ENCODE measurements around the gene FAM83E. TPM values are rescaled to one million over a fixed set of nuclear protein-coding genes. Genes with fewer than 3 reads are reported as not detected.
"Not testable (repeated sequence)": the region's sequence is repeated elsewhere in the genome, so short reads cannot be mapped to it uniquely, and the experiment has no call there.

FAM83E gene
- total RNA-seq, 1 donor from 2014 or later, result not detected

- DNase-seq (ENCODE audit: low spot score), result no peak
- intact Hi-C loops (cut with DNase I), result no loop called here
Observed at GRCh38 chr19:48595833-48596232, 19.0 kb downstream of the FAM83E start.

- intact Hi-C loops (cut with DNase I), result no loop called here
- no peak for DNase-seq (ENCODE audit: low spot score)
Observed at GRCh38 chr19:48595171-48595570, 19.7 kb downstream of the FAM83E start.

GRCh38 chr19:48591021-48591420 is 23.9 kb downstream of the FAM83E start:
- no peak for DNase-seq (ENCODE audit: low spot score)
- intact Hi-C loops (cut with DNase I), result no loop called here

DNA sequence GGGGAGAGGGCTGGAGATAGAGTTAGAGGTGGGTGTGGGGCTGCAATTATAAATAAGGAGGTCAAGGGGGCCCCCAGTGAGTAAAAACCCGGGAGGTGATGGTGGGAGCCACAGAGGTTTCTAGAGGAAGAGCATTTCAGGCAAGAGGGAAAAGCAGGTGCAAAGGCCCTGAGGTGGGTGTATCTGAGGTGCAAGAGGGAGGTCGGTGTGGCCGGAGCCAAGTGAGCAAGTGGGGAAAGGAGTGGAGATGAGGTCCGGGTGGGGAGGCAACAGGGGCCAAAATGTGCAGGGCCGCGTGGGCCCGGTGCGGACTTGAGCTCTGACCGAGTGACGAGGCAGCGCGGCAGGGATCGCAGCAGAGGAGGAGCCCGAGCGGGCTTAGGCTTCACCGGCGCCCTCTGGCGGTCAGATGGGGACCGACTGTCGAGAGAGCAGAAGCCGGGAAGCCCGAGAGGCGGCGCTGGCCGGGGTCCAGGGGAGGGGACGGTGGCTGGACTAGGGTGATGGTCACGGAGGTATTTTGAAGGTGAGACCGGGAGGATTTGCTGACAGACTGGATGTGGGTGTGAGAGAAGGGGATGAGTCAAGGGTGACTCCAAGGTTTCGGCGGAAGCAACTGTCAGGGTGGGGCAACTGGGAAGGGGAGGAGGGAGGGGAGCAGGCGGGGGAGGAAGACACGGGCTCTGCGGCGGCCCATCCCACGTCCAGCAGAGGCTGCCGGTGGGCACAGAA is 26.0 kb downstream of the FAM83E start:
- intact Hi-C loops (cut with DNase I), result loop anchor here (5.0 kb wide), 4 partner anchors 82 to 322 kb away; partner anchors contain the start of gene GRWD1
- DNase-seq (ENCODE audit: low spot score), result peak; percentile 96

DNA sequence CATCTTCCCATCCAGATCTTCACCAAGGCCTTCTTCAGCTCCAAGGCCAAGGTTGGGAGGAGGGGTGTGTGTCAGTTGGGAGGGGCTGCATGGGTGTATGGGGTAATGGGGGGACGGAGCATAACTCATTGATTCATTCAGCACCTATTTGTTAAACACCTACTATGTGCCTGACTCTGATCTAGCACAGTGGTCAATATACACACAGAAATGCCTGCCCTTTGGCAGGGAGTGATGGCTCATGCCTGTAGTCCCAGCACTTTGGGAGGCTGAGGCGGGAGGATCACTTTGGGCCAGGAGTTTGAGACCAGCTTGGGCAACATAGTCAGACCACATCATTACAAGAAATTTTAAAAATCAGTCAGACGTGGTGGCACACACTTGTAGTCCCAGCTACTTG is 27.5 kb downstream of the FAM83E start:
- intact Hi-C loops (cut with DNase I), result loop anchor here (5.0 kb wide), 4 partner anchors 80 to 320 kb away; partner anchors contain the start of gene GRWD1
- no peak for DNase-seq (ENCODE audit: low spot score)

- intact Hi-C loops (cut with DNase I), result no loop called here
- no peak for DNase-seq (ENCODE audit: low spot score)
Observed at GRCh38 chr19:48582168-48582567, 32.7 kb downstream of the FAM83E start.

DNA sequence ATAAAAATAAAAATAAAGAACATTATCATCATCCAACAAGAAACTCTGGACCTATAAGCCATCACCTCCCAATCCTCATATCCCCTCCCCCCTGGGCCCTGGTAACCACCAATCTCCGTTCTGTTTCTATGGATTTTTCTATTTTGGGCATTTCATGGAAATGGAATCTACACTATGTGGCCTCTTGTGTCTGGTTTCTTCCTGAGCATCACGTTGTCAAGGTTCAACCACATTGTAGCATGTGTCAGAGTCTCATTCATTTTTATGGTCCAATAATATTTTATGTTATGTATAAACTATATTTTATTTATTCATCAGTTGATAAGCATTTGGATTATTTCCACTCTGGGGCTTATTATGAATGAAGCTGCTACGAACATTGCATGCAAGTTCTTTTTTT is 36.0 kb downstream of the FAM83E start:
- no peak for DNase-seq (ENCODE audit: low spot score)
- intact Hi-C loops (cut with DNase I), result no loop called here

GRCh38 chr19:48577908-48578307 is 37.0 kb downstream of the FAM83E start:
- intact Hi-C loops (cut with DNase I); DNase-seq (ENCODE audit: low spot score): not testable (repeated sequence)

GRCh38 chr19:48575931-48576622 is 38.8 kb downstream of the FAM83E start:
- intact Hi-C loops (cut with DNase I), result no loop called here
- DNase-seq (ENCODE audit: low spot score), result no peak

- DNase-seq (ENCODE audit: low spot score), result no peak
- intact Hi-C loops (cut with DNase I), result no loop called here
Observed at GRCh38 chr19:48573163-48573505, 41.7 kb downstream of the FAM83E start.

GRCh38 chr19:48571378-48572162 is 43.3 kb downstream of the FAM83E start:
- intact Hi-C loops (cut with DNase I), result no loop called here
- no peak for DNase-seq (ENCODE audit: low spot score)

DNA sequence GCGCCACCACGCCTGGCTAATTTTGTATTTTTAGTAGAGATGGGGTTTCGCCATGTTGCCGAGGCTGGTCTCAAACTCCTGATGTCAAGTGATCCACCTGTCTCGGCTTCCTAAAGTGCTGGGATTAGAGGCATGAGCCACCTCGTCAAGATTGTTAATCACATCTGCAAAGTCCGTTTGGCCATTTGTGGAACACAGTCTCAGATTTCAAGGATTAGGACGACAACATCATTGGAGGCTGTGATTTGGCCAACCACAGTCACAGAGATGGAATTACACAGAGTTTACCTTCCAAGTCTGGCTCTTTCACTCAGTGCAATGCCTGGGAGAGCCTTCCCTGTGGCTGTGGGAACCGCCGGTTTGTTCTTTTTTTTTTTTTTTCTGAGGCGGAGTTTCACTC is 45.1 kb downstream of the FAM83E start:
- no peak for DNase-seq (ENCODE audit: low spot score)
- intact Hi-C loops (cut with DNase I), result no loop called here

DNA sequence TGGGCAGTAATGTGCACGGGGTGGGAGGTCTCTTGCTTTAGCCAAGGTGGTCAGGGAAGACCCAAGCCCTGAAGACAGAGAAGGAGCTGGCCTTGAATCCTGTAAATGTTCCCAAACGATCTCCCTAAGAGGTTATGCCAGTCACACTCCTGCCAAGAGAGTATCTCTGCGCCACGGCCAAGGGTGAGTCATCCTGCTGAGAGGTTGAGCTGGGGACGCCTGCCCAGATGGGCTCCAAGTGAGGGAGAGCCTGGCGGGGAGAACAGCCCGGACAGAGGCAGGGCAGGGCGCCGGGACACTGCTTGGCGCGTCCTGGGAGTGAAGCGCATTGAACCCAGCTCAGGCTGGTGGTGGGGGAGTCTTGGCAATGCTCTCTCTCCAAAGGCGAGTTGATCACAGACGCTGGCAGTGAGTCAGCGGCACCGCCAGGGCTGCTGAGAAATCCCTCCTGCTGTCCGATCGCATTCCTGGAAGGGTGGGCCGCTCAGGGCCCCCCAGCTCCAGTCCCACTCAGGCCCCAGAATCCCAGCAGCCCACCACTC is 46.5 kb downstream of the FAM83E start:
- intact Hi-C loops (cut with DNase I), result no loop called here
- peak; percentile 90 for DNase-seq (ENCODE audit: low spot score)

- no peak for DNase-seq (ENCODE audit: low spot score)
- intact Hi-C loops (cut with DNase I), result no loop called here
Observed at GRCh38 chr19:48565090-48565489, 49.8 kb downstream of the FAM83E start.

Other genes with a start within 250 kb of the FAM83E start
- gene KDELR1, start 223.5 kb downstream of the FAM83E start, total RNA-seq, result 70.1 TPM
- gene GRIN2D, start 221.4 kb downstream of the FAM83E start, total RNA-seq, result 0.70 TPM
- 17.5 TPM for gene GRWD1, start 169.1 kb downstream of the FAM83E start, total RNA-seq
- gene KCNJ14, start 159.5 kb downstream of the FAM83E start, total RNA-seq, result 0.32 TPM
- gene CYTH2, start 145.7 kb downstream of the FAM83E start, total RNA-seq, result 46.4 TPM
- gene LMTK3, start 103.2 kb downstream of the FAM83E start, total RNA-seq, result 3.0 TPM
- 0.19 TPM for gene SULT2B1, start 62.9 kb downstream of the FAM83E start, total RNA-seq
- not detected for gene SPACA4, start 8.3 kb downstream of the FAM83E start, total RNA-seq
- 437 TPM for gene RPL18, start 4.1 kb upstream of the FAM83E start, total RNA-seq
- gene SPHK2, start 4.4 kb upstream of the FAM83E start, total RNA-seq, result 8.5 TPM
- gene DBP, start 22.3 kb upstream of the FAM83E start, total RNA-seq, result 4.4 TPM
- gene CA11, start 31.1 kb upstream of the FAM83E start, total RNA-seq, result 6.5 TPM
- gene NTN5, start 57.9 kb upstream of the FAM83E start, total RNA-seq, result not detected
- gene FUT2, start 80.9 kb upstream of the FAM83E start, total RNA-seq, result not detected
- 3.2 TPM for gene MAMSTR, start 104.6 kb upstream of the FAM83E start, total RNA-seq
- 13.6 TPM for gene RASIP1, start 125.5 kb upstream of the FAM83E start, total RNA-seq
- 0.83 TPM for gene IZUMO1, start 131.8 kb upstream of the FAM83E start, total RNA-seq
- gene FUT1, start 137.6 kb upstream of the FAM83E start, total RNA-seq, result 1.6 TPM
- gene FGF21, start 140.4 kb upstream of the FAM83E start, total RNA-seq, result not detected
- 48.9 TPM for gene BCAT2, start 196.0 kb upstream of the FAM83E start, total RNA-seq
- 1.9 TPM for gene HSD17B14, start 221.4 kb upstream of the FAM83E start, total RNA-seq

All from cardiac septum (tissue), 1 donor.